ENCODE results near the gene RPL27A.

Gene RPL27A

GRCh38 chr11:8702598-8702915 lies 20.0 kb downstream of the RPL27A start:
- no peak for DNase-seq

GRCh38 chr11:8704136-8704535 lies 21.5 kb downstream of the RPL27A start:
- DNase-seq: no peak

GRCh38 chr11:8705146-8705545 lies 22.6 kb downstream of the RPL27A start:
- no peak for DNase-seq

GRCh38 chr11:8706673-8707432 lies 24.3 kb downstream of the RPL27A start:
- no peak for DNase-seq

- no peak for DNase-seq
These were observed 25.1 kb downstream of the RPL27A start for GRCh38 chr11:8707541-8708191.

- DNase-seq: no peak
These were observed 26.5 kb downstream of the RPL27A start for GRCh38 chr11:8709002-8709672.

- DNase-seq: no peak
These were observed 27.2 kb downstream of the RPL27A start for GRCh38 chr11:8709777-8710176.

GRCh38 chr11:8711895-8712442 lies 29.4 kb downstream of the RPL27A start:
- DNase-seq: no peak

GRCh38 chr11:8712506-8712905 lies 29.9 kb downstream of the RPL27A start:
- DNase-seq: no peak

GRCh38 chr11:8713760-8714454 lies 31.3 kb downstream of the RPL27A start:
- DNase-seq: no peak

GRCh38 chr11:8714622-8715225 lies 32.1 kb downstream of the RPL27A start:
- DNase-seq: no peak

- DNase-seq: no peak
These were observed 32.9 kb downstream of the RPL27A start for GRCh38 chr11:8715501-8715900.

GRCh38 chr11:8717544-8717875 lies 34.9 kb downstream of the RPL27A start:
- DNase-seq: no peak

- no peak for DNase-seq
These were observed 35.5 kb downstream of the RPL27A start for GRCh38 chr11:8717876-8718753.

GRCh38 chr11:8719211-8719649 lies 36.6 kb downstream of the RPL27A start:
- no peak for DNase-seq

- no peak for DNase-seq
These were observed 37.1 kb downstream of the RPL27A start for GRCh38 chr11:8719721-8720120.

GRCh38 chr11:8720352-8720751 lies 37.8 kb downstream of the RPL27A start:
- no peak for DNase-seq

GRCh38 chr11:8720868-8721608 lies 38.4 kb downstream of the RPL27A start:
- no peak for DNase-seq

- DNase-seq: no peak
These were observed 39.3 kb downstream of the RPL27A start for GRCh38 chr11:8721609-8722500.

- no peak for DNase-seq
These were observed 40.2 kb downstream of the RPL27A start for GRCh38 chr11:8722809-8723208.
